Measurements from ENCODE around the gene BAD.
A peak's percentile ranks its signal among the peaks of the same experiment; 100 is the strongest.
"Not testable (repeated sequence)": the region's sequence is repeated elsewhere in the genome, so short reads cannot be mapped to it uniquely, and the experiment has no call there.

Gene BAD

GRCh38 chr11:64255135-64256128 is 29.0 kb downstream of the BAD start:
- no peak for DNase-seq

DNA sequence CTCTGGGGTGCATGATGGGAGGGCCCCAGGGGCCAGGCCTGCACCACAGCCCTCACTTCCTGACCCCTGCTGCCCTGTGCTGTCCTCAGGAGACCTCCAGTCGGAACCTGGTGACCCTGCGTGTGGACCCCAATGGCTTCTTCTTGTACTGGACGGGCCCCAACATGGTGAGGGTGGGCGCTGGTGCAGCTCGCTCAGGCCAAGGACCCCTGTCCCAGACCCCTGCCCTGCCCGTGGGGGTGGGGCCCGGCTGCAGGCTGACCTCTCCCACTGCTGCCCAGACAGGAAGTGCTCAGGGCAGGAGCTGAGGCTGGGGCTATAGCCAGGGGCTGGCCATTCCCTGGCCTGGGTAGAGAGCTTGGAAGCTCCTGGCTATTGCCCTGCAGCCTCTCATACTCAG is 30.1 kb downstream of the BAD start:
- no peak for DNase-seq

- DNase-seq = no peak
Observed at GRCh38 chr11:64253481-64253880, 31.0 kb downstream of the BAD start.

- DNase-seq = no peak
Observed at GRCh38 chr11:64253043-64253442, 31.4 kb downstream of the BAD start.

DNA sequence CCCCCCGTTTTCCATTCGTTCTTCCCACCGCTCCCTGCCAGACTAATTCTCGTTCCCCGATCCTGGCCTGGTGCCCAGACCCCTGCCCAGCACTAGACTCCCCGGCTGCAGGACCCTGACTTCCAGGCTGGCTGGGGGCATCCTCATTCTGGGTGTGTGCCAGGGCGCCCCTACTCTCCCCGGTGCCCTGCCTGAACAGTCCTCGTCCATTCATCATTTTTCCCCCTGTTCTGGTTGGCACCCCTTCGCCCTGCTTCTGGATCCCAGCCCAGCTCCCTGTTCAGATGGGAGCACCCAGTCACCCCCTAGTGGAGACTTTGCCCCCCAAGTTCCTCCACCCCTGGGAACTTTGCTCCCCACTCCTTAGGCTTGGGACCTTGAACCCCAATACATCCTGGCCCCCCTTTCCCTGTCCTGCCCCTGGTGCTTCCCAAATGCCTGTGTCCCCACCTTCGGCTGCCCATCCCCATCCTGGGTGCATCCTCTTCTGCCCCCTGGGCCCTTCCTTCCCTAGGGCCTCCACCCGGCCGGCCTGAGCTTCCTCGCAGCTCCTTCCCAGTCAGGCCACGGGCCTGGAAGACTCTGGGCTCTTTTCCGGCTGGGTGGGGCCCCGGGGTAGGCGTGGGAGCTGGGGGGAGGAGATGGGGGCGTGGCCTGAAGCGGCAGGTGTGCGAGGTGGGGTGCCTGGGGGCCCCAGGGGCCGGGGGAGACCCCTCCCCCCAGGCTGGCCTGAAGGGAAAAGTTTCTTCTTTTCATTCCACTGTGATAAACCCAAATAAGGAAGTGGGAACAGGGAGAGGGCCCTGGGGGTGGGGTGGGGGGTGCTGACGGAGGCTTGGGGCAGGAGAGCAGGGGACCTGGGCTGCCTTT is 32.2 kb downstream of the BAD start:
- peak; percentile 42 for DNase-seq

DNA sequence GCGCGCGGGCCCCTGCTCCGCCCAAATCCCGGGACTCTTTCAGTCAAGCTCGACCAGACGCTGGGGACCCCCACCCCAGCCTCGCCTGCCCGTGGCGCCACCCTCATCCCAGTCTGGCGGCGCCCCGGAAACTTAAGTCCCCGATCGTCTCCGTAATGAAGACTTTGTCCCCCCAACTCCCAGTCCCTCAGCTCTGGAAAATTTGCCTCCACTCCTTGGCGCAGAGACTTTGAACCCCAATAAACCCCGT is 32.8 kb downstream of the BAD start:
- no peak for DNase-seq

GRCh38 chr11:64251016-64251752 is 33.3 kb downstream of the BAD start, which contains the start of gene PLCB3:
PLCB3 (plus strand) TSS chr11:64251530; CDS start chr11:64251650, 120 bp downstream.
- peak; percentile 79 for DNase-seq

- no peak for DNase-seq
Observed at GRCh38 chr11:64250415-64251015, 34.0 kb downstream of the BAD start.

DNA sequence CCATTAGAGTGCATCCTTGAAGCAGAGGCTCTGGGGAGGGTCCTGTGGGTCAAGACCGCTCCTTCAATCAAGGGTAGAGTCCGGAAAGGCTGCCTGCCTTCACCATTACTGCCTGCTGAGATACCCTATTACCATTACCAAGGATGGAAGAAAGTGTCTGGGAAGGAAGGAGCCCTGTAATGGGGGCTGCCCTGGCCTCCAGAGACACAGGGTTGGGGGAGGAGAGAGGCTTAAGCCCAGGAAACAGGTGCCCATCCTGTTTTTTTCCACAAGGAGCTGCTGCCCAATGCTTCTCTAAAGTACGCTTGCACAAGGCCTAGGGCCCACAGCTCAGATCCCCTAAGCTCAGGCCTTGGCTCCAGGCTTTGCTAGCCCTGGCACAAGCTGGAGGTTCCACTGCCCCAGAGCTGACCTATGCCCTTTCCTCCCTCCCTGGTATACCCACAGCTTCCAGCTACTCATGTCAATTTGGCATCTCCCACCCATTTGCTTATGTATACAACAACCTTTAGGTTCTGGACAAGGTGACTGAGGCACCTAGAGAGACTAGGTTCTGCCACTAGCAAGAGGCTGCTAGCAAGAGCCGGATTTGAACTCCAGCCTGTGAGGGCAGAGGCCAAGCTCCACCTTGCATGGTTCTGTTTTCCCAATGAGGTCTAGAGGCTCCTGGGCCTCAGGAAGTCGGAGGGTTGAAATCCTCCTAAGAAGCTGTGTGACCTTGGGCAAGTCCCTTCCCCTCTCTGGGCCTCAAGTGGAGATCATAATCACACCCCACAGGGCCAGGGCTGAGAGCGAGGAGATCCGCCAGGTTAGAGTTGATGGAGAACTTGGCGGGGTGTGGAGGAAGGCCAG is 34.7 kb downstream of the BAD start:
- no peak for DNase-seq

DNA sequence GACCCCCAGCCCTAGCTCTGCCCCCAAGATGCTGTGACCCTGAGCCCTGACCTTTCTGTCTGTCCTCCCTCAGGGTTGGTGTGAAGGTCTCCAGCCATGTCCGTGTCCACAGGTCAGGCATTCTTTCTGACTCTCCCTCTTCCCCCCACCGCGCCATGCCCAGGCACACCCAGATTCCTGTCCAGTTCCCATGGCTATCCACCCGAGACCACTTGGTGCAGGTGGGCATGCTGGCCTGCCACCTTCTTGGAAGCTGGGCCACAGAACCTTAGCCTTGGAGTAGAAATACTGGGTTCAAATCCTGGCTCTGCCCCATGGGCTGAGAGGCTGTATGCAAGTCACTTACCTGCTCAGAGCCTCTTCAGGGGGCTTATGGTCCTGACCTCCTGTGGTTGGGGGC is 35.4 kb downstream of the BAD start:
- DNase-seq = no peak

DNA sequence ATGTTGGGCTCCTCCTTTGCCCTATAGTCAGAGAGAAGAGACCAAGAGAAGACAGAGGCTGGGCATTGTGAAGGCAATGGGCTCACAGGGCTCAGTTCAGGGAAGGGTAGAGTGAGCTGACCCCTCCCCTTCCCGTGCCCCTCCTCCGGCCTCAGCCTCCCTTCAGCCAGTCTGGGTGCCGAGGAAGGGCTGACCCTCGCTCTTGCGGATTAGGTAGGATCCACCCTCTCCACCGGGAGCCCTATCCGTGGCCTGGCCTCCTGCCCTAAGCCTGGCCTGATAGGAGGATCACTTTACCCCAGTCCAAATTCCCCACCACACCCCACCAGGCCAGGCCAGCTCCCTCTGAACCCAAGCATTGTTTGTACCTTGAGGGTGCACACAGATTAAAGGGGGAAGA is 35.9 kb downstream of the BAD start:
- no peak for DNase-seq

GRCh38 chr11:64247729-64248531 is 36.5 kb downstream of the BAD start:
- DNase-seq = no peak

DNA sequence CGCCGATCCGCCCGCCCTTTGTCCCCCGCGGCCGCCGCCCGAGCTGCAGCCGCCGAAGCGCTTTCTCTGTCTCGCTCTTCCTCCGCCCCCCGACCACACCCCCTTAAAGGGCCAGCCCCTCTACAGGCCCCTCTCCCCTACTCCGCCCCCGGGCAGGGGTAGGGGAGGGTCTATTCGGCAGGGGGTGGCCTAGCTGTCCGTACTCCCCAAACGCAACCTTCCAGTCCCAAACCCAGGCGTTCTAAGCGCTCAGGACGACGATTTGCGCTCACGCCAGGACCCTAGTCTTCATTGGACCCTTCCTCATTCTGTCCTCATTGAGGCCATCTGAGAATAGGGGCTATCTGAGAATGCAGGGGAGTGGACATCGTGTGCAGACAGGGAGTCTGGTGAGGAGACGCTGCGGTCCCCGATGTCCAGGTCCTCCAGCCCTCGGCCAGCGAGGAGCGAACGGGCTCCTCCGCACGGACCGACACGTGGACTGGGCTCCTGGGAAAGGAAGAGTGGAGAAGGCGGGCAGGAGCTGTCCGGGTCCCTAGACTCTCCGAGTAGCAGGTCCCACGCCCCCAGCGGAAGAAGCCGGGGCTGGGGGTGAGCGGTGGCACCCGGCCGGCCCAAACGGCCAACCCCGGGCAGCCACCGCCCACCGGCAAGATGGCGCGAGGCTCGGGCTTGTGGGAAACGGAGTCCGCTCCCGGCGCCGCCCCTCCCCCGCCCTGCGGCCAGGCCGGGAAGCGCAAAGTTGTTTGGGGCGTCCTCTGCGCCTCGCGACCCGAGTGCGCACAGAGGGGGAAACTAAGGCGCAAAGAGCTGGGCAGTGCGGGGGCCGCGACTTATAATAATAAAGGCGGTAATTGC is 37.4 kb downstream of the BAD start, which contains the start of gene PPP1R14B:
TSS of gene PPP1R14B (minus strand) at position 73 of the 858 bp plus-strand sequence. CDS start 270 bp downstream, outside the sequence.
- DNase-seq = peak; percentile 92

GRCh38 chr11:64246621-64246870 is 37.9 kb downstream of the BAD start:
- not testable (repeated sequence) for DNase-seq

DNA sequence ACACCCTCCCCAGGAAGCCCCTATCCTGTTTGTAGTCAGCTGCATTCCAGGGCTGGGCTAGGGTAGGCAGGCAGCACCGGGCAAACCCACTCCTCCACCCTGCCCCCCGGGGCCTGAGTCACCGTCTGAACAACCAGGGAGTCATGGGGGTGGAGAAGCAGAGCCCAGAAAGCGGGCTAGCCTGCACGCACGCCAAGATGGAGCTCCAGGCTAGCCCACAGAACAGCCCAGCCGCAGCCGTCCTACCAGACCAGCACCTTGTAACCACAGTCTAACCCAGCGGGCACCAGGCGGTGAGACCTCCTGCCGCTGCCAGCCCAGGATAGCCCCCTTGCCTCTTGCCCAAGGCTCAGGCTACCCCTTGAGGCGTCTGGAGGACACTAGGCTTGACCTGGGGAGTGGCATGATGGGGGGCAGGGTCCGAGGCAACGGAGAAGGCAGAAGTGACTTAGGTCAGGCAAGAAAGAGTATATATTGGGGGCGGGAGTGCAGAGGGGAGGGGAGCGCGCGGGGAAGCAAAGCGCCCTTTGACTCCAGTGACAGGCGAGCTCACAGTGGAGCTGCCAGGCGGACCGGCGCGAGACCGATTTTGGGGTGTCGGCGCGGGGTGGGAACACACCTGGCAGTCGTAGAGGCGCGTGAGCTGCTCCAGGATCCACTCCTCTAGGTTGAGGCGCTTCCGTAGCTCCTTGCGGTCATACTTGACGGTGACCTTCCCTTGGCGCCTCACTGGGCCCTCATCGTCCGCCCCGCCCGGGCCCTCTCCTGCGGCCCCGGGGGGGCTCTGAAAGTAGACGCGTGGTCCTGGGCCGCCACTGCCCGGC is 38.5 kb downstream of the BAD start:
- DNase-seq = peak; percentile 79

GRCh38 chr11:64245401-64245796 is 39.1 kb downstream of the BAD start:
- no peak for DNase-seq

DNA sequence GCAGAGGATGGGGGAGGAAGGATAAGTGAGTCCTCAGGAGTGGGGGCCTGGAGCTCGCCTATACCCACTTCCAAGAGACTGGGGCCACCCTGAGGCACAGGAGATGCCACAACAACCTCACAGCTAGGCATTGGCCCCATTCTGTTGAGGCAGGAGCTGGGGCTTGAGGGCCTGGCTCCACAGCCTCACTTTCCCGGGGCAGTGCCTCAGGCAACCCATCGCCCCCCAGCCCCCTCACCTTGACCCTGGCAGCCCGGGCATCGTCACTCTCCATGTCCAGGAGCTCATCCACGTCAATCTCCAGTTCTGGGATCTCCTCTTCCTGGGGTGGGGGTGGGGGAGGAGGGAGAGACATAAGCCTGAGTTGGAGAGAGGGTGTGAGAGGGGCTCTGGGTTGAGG is 39.5 kb downstream of the BAD start:
- no peak for DNase-seq

GRCh38 chr11:64244107-64244506 is 40.4 kb downstream of the BAD start:
- no peak for DNase-seq

DNA sequence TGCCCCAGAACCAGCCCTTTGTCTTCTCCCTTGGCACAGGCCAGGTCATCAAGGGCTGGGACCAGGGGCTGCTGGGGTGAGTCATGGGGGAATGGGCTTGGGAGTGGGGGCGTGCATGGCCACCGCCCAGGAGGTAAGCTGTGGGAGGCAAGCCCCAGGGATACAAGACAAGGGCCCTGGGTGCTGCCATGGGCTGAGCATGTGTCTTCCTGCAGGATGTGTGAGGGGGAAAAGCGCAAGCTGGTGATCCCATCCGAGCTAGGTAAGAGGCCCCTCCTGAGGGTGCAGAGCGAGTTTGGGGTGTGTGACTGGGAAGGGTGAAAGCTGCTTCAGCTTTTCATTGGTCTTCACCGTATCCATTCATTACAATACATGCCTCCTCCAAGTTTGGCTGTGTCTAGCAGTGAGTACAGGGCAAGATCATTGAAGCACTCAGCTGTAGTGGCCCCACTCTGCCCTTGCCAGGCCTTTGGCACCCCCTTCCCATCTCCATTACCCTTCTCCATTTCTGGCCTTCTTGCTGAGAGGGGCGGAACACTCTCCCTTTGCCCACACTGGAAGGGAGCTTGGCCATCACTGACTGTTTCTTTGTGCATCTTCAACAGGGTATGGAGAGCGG is 41.1 kb downstream of the BAD start:
- no peak for DNase-seq

Measured in OCI-M1 (cell line).